Muscle of leg (tissue), 11 donors: ENCODE results near the gene OAF. TPM values are rescaled to one million over a fixed set of nuclear protein-coding genes. Genes with fewer than 3 reads are reported as not detected.

Experiments used
- DNase-seq: peaks from one replicate; pipeline ENCODE4 v3.0.0; 2013
- H3K27ac ChIP-seq: one replicate; pipeline ENCODE4 v1.5.1; 2013; ENCODE audit warnings: mild to moderate bottlenecking, low read length, control low read depth
- H3K27me3 ChIP-seq: one replicate; pipeline ENCODE4 v1.6.1; 2013; ENCODE audit warnings: low read length; ENCODE audit not compliant: control insufficient read depth, insufficient read depth
- H3K36me3 ChIP-seq: one replicate; pipeline ENCODE4 v1.6.1; 2013; ENCODE audit warnings: low read length; ENCODE audit not compliant: control insufficient read depth, insufficient read depth
- H3K4me1 ChIP-seq: one replicate; pipeline ENCODE4 v1.6.1; 2013; ENCODE audit warnings: low read length; ENCODE audit not compliant: control insufficient read depth, insufficient read depth
- H3K4me3 ChIP-seq: one replicate; pipeline ENCODE4 v1.5.1; 2013; ENCODE audit warnings: low read length, control low read depth
- H3K9me3 ChIP-seq: replicated peaks from 2 replicates; pipeline ENCODE4 v1.6.1; 2013; ENCODE audit warnings: low read depth, low read length; ENCODE audit not compliant: control insufficient read depth
- WGBS: methylation state at CpG from one replicate; pipeline ENCODE4 v1.1.5; 2013; ENCODE audit warnings: missing lambda C conversion rate; ENCODE audit not compliant: insufficient coverage; 5-methylcytosine and 5-hydroxymethylcytosine counted together
- polyA plus RNA-seq, 8 donors: library from polyadenylated mRNA; unstranded; fragments of 120-200 nt; gene quantifications; one replicate each; pipeline versions ENCODE4 v1.2.1 to v1.2.3, GENCODE V29; 2013; ENCODE audit warnings: inconsistent platforms in 1 of 8, low replicate concordance in 1 of 8; ENCODE audit not compliant: insufficient read length in 8 of 8, insufficient read depth in 1 of 8
- total RNA-seq: library from RNA; stranded (reverse); fragments of 120-200 nt; gene quantifications from one replicate; pipeline ENCODE4 v1.2.4, GENCODE V29; 2013

OAF gene
- total and polyA plus RNA-seq, 9 donors, result 41.5 to 93.6 (median 58.5) TPM

DNA sequence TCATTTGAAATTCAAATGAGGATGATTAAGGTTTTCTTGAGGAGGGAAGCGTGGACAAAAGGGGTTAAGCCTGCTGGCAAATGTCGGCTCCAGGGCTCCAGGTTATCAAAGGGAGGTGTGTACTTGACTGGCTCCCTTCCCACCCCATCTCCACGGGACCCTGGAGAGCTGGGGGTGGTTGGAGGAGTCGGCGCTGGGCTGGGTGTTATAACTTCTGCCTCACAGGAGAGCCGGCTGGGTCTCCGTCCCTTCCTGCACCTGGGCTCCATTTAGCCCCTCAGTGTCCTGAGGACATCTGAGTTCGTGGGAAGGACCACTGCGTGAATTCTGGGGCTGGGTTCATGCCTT is 44.7 kb downstream of the OAF start:
- DNase-seq, result no peak
- H3K4me3 ChIP-seq, result no peak overlapping the region
- no peaks in the 10 kb centered on the region for H3K36me3 ChIP-seq
- peaks cover 63% of the 10 kb centered on the region for H3K27me3 ChIP-seq
- H3K4me1 ChIP-seq, result peaks cover 4% of the 10 kb centered on the region
- no peaks in the 10 kb centered on the region for H3K9me3 ChIP-seq
- 3% methylated on average over 5 of the region's 9 CpGs for WGBS
- H3K27ac ChIP-seq, result no peak overlapping the region

DNA sequence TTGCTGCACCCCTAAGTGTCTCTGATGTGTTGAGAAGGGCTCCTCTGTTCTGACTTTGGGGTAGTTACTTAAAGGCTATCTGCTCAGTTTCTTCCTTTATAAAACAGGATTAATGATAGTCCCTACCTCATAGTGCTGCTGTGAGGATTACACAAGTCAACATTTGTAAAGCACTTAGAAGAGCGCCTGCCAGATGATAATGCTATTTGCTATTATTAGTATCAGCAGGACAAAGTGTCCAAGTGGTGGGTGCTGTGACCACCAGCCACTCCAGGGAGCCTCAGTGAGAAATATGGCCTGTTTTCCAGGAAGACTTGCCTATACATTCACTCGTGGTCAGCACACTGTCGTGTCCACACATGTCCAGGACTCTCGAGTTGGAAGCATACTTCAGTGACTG is 45.3 kb downstream of the OAF start:
- DNase-seq, result no peak
- peaks cover 61% of the 10 kb centered on the region for H3K27me3 ChIP-seq
- H3K9me3 ChIP-seq, result no peaks in the 10 kb centered on the region
- no peak overlapping the region for H3K4me3 ChIP-seq
- H3K36me3 ChIP-seq, result no peaks in the 10 kb centered on the region
- H3K4me1 ChIP-seq, result peaks cover 4% of the 10 kb centered on the region
- WGBS, result 58% methylated on average over 3 of the region's 4 CpGs
- H3K27ac ChIP-seq, result no peak overlapping the region

DNA sequence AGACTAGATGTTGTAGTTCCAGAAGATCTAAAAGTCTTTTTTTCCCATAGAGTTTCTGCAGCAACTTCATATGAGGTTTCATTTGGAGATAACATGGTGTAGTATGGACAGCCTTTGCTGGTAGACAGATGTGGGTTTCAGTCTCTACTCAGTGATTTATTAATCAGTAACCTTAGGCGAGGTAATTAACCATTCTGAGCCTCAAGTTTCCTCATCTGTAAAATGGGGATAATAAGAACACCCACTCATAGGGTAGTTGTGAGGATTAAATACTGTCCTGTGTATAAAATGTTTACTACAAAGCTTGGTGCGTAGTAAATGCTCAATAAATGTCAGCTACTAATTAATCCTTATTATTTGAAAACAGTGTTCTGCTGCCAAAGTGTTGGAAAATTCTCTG is 45.9 kb downstream of the OAF start:
- WGBS, result no CpG with 5 or more reads among the region's 2 CpGs
- H3K4me1 ChIP-seq, result peaks cover 5% of the 10 kb centered on the region
- no peak for DNase-seq
- no peaks in the 10 kb centered on the region for H3K36me3 ChIP-seq
- no peak overlapping the region for H3K27ac ChIP-seq
- H3K4me3 ChIP-seq, result no peak overlapping the region
- H3K9me3 ChIP-seq, result no peaks in the 10 kb centered on the region
- peaks cover 61% of the 10 kb centered on the region for H3K27me3 ChIP-seq

DNA sequence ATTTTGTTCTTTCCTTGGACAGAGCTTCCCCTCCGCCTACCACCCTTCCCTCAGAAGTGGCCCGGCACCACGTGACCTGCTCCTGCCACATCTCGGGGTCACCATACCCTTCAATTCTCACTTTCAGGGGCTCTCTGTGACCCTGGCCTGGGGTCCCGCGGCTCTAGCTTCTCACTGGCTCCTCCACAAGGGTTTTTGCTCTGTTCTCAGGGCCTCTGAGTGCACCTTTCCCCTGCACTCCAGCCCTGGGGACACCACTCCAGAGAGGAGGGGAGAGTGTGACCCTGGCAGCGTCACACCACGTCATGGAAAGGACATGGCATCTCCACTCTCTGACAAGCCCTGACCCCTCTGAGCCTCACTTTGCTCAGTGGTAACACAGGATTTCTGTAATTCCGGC is 46.5 kb downstream of the OAF start:
- H3K4me1 ChIP-seq, result peaks cover 7% of the 10 kb centered on the region
- WGBS, result 82% methylated on average over 6 of the region's 9 CpGs
- no peak for DNase-seq
- H3K36me3 ChIP-seq, result no peaks in the 10 kb centered on the region
- no peak overlapping the region for H3K27ac ChIP-seq
- H3K9me3 ChIP-seq, result no peaks in the 10 kb centered on the region
- H3K4me3 ChIP-seq, result no peak overlapping the region
- H3K27me3 ChIP-seq, result peaks cover 61% of the 10 kb centered on the region

DNA sequence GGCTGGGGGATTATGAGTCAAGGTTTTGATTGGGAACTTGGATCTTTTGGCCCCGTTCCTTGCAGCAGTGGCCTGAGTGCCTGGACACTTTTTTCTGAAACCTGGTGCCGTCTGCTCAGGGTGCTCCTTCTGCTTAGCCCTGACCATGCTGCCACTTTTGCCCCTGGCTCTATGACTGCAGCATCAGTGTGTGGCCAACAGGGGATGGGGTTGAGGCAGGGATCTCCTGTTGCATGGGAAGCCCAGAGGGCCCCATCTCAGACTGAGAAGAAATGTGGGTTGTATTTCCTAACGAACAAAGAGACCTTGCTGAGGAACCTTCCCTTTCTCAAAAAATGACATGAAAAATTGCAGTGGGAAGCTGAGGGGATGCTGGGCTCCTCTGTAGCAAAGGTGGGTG is 47.8 kb downstream of the OAF start:
- peaks cover 7% of the 10 kb centered on the region for H3K4me1 ChIP-seq
- no peak for DNase-seq
- H3K36me3 ChIP-seq, result no peaks in the 10 kb centered on the region
- H3K9me3 ChIP-seq, result no peaks in the 10 kb centered on the region
- H3K27me3 ChIP-seq, result peaks cover 54% of the 10 kb centered on the region
- no peak overlapping the region for H3K4me3 ChIP-seq
- no peak overlapping the region for H3K27ac ChIP-seq
- whole genome bisulfite sequencing, result 60% methylated on average over 2 of the region's 3 CpGs

DNA sequence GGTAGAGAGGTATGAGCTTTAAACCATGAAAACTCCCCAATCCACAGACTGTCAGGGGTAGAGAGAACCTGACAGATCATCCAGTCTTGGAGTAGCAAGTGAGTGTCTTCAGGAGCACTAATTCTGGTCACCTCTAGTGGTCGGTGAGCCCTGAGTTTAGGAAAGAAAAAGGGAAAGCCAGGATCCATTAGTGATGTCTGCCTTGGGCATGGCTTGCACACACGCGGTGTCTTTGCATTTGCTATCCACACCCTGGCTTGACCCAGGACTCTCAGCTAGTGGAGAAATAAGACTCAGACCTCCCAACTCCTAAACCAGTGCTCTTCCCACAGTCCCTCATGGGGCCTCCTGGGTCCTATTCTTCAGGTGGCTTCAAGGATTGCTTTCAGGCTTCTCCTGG is 48.4 kb downstream of the OAF start:
- peaks cover 7% of the 10 kb centered on the region for H3K4me1 ChIP-seq
- no peak overlapping the region for H3K4me3 ChIP-seq
- H3K36me3 ChIP-seq, result no peaks in the 10 kb centered on the region
- no peak for DNase-seq
- peaks cover 48% of the 10 kb centered on the region for H3K27me3 ChIP-seq
- WGBS, result 90% methylated on average over 2 of the region's 3 CpGs
- no peak overlapping the region for H3K27ac ChIP-seq
- no peaks in the 10 kb centered on the region for H3K9me3 ChIP-seq

DNA sequence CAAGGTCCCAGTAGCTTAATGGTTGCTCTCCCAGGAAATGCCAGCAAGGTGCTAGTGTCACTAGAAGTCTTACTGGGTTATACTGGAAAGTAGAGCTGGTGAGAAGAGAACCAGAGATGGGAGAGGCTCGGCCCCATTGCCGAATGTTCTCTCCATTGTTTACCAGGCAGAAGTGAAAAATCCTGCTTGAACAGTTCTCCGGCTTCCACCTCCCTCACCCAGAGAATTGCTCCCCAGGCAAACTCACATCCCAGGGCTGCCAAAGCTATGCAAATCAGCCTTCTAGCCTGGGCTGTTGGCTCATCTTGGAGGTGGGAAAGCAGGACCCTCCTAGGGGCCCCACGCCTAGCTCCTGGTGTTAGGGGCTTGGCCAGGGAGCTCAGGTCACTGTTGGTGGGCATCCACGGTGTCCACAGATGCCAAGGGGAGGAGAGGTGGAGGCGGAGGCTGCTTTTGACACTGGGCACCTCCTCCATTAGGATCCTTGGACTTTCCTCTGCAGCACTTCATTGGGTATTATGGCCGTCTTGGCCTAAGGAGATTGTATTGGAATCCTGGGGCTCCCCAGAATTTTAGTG is 49.2 kb downstream of the OAF start:
- H3K9me3 ChIP-seq, result no peaks in the 10 kb centered on the region
- H3K27ac ChIP-seq, result no peak overlapping the region
- no peaks in the 10 kb centered on the region for H3K36me3 ChIP-seq
- DNase-seq, result no peak
- no peak overlapping the region for H3K4me3 ChIP-seq
- peaks cover 42% of the 10 kb centered on the region for H3K27me3 ChIP-seq
- H3K4me1 ChIP-seq, result peaks cover 7% of the 10 kb centered on the region
- no CpG with 5 or more reads among the region's 7 CpGs for WGBS

DNA sequence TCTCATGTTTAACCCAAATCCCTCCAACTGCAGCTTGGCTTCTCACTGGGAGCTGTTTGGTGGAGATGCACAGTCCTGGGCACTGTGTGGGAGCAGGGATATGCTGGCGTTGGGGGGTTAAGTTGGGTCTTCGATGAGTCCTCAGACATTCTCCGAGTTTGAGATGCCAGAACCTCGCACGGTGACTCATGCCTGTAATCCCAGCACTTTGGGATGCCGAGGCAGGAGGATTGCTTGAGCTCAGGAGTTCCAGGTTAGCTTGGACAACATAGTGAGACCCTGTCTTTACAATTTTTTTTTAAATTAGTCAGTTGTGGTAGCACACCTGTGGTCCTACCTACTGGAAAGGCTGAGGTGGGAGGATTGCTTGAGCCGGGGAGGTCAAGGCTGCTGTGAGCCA is 49.8 kb downstream of the OAF start:
- DNase-seq, result no peak
- H3K9me3 ChIP-seq, result no peaks in the 10 kb centered on the region
- peaks cover 7% of the 10 kb centered on the region for H3K4me1 ChIP-seq
- whole genome bisulfite sequencing, result 87% methylated on average over 7 of the region's 7 CpGs
- peaks cover 36% of the 10 kb centered on the region for H3K27me3 ChIP-seq
- no peaks in the 10 kb centered on the region for H3K36me3 ChIP-seq
- no peak overlapping the region for H3K27ac ChIP-seq
- no peak overlapping the region for H3K4me3 ChIP-seq

DNA sequence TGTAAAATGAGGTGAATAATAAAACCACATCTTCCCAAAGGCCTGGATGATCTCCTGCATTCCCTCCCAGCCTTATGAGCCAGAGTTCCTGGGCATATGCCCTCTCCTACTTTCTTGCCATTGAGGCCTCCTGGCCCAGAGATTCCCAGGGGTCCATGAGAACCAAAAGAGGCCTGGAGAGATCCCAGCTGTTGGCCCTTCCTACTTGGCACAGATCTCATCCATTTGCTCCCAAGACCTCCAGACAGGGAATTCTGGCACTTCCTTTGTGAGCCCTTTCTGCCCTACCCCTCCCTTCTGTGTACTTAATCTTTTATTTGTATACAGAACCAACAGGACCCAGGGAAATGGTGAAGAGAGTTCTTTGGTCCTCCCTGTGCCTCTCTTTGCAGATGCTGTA is 50.5 kb downstream of the OAF start:
- Histone ChIP-seq H3K4me1 (peaks cover 5% of the 10 kb centered on the region), H3K36me3 (no peaks in the 10 kb centered on the region), H3K9me3 (no peaks in the 10 kb centered on the region), H3K4me3 (no peak overlapping the region), H3K27ac (no peak overlapping the region), H3K27me3 (peaks cover 33% of the 10 kb centered on the region)
- DNase-seq, result no peak

DNA sequence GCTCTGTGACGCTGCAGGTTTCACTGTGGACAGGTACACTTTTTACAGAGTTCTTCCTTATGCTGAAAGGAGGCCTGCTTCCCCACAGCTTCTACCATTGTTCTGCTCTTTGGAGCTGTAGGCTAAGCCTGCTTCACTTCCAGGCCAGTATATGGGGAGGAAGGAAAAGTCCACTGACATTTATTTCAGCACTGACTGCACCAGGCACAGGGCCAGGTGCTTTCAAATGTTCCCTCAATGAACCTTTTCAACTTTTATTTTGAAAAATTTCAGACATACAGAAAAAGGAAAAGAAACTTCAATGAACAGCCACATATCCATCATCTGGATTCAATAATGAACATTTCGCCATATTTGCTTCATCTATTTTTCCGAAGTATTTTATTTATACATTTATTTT is 51.1 kb downstream of the OAF start:
- H3K27me3 ChIP-seq, result peaks cover 31% of the 10 kb centered on the region

DNA sequence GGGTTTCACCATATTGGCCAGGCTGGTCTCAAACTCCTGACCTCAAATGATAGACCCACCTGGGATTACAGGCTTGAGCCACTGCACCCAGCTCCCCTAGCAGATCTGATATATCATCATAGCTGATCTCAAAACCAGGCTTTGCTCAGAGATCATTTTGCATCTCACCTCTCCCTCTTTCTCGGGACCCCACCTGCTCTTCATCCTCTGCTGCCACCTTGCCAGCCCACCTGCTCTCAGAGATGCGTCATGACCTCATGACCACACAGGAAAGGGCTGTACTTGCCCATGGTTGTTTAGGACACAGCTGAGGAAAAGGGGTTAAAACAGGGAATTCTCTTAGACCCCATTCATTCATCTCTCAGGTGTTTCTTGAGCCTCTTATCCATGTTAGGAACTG is 56.5 kb downstream of the OAF start:
- WGBS, result 91% methylated on average over 2 of the region's 2 CpGs
- H3K9me3 ChIP-seq, result no peaks in the 10 kb centered on the region
- no peak for DNase-seq
- peaks cover 11% of the 10 kb centered on the region for H3K27me3 ChIP-seq
- H3K4me1 ChIP-seq, result no peaks in the 10 kb centered on the region
- H3K4me3 ChIP-seq, result no peak overlapping the region
- no peak overlapping the region for H3K27ac ChIP-seq
- H3K36me3 ChIP-seq, result no peaks in the 10 kb centered on the region

More for the DNA sequence above, 51.1 kb downstream of the OAF start:
- 80% methylated on average over 1 of the region's 3 CpGs for WGBS
- H3K4me3 ChIP-seq, result no peak overlapping the region
- peak; percentile 69 for DNase-seq
- H3K36me3 ChIP-seq, result no peaks in the 10 kb centered on the region
- H3K27ac ChIP-seq, result no peak overlapping the region
- H3K9me3 ChIP-seq, result no peaks in the 10 kb centered on the region
- peaks cover 3% of the 10 kb centered on the region for H3K4me1 ChIP-seq
